SK-N-SH (cell line): Measurements from ENCODE around the gene MTFP1.

Experiments
- CTCF ChIP-seq: fragments of 200-600 bp; sonication (generic); IDR thresholded peaks from 2 replicates; pipeline ENCODE4 v1.6.1; 2017; ENCODE audit warnings: antibody characterized with exemption, mild to moderate bottlenecking, moderate library complexity
- EP300 ChIP-seq, 2 experiments: IDR thresholded peaks; 2 replicates each; pipeline versions ENCODE4 v1.4.0 to v1.6.1; 2012; ENCODE audit warnings: borderline replicate concordance in 1 of 2, low read depth in 1 of 2, low read length in 1 of 2
- POLR2AphosphoS5 ChIP-seq: IDR thresholded peaks from 2 replicates; pipeline ENCODE4 v1.6.1; 2012; ENCODE audit warnings: low read depth, low read length
- RCOR1 ChIP-seq: fragments of 150-350 bp; IDR thresholded peaks from 2 replicates; pipeline ENCODE4 v1.6.1; 2017; ENCODE audit warnings: antibody characterized with exemption, low read length
- SMC3 ChIP-seq: IDR thresholded peaks from 2 replicates; pipeline ENCODE4 v1.6.1; 2012; ENCODE audit warnings: low read depth, low read length, improper control_type of control experiment
- USF2 ChIP-seq: fragments of 150-350 bp; IDR thresholded peaks from 2 replicates; pipeline ENCODE4 v1.6.1; 2017; ENCODE audit warnings: antibody characterized with exemption, low read length, low read depth, borderline replicate concordance
- YY1 ChIP-seq: IDR thresholded peaks from 2 replicates; pipeline ENCODE4 v1.4.0; 2012; ENCODE audit warnings: low read depth, mild to moderate bottlenecking
- TF ChIP-seq, protein P1 (sequence below): IDR thresholded peaks from 2 replicates; pipeline ENCODE4 v1.4.0; 2012; ENCODE audit warnings: low read depth

- TF ChIP-seq EP300 (IDR thresholded peaks at IDR 0.05; ENCODE audit: borderline replicate concordance in 1 of 2, low read depth in 1 of 2, low read length in 1 of 2): no peak
- TF ChIP-seq YY1: no peak
- TF ChIP-seq POLR2AphosphoS5: no peak
- no peak for TF ChIP-seq CTCF
- no peak for TF ChIP-seq RCOR1
- TF ChIP-seq, protein P1, sequence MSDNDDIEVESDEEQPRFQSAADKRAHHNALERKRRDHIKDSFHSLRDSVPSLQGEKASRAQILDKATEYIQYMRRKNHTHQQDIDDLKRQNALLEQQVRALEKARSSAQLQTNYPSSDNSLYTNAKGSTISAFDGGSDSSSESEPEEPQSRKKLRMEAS: no peak
- no peak for TF ChIP-seq USF2
- no peak for TF ChIP-seq SMC3
These were observed 17.0 kb upstream of the MTFP1 start for GRCh38 chr22:30408388-30409102.
